ENCODE results near the gene NUS1. TPM values are rescaled to one million over a fixed set of nuclear protein-coding genes. Genes with fewer than 3 reads are reported as not detected.
A peak's percentile ranks its signal among the peaks of the same experiment; 100 is the strongest.

Gene NUS1
- total and polyA plus RNA-seq, 2 of the 13 experiments (the other 11 are each of a cell fraction or from before 2014, with no cell fraction given), result 18.3 to 18.6 TPM

GRCh38 chr6:117674991-117675657 lies at the start of gene NUS1 (continued):
- TF ChIP-seq ZBTB43 (CRISPR knock-in tag; conservative IDR thresholded peaks at IDR 0.05) (no peak), ATF7-NPFF (CRISPR knock-in tag; IDR thresholded peaks at IDR 0.05; ENCODE audit: low read depth) (peak; percentile 68), GFI1 (CRISPR knock-in tag; IDR thresholded peaks at IDR 0.05; ENCODE audit: borderline replicate concordance) (peak; percentile 74), KDM1A (CRISPR knock-in tag; IDR thresholded peaks at IDR 0.05) (no peak), ZNF792 (CRISPR knock-in tag; IDR thresholded peaks at IDR 0.05) (peak; percentile 43; the same call in 1 of the 2 replicates), PRPF4 (IDR thresholded peaks at IDR 0.05; ENCODE audit: low read depth, low read length, poor library complexity, severe bottlenecking) (no peak), ZNF605 (CRISPR knock-in tag; IDR thresholded peaks at IDR 0.05) (peak; percentile 84), ZNF556 (CRISPR knock-in tag; IDR thresholded peaks at IDR 0.05; ENCODE audit: borderline replicate concordance) (peak; percentile 90; the same call in 1 of the 2 replicates), GTF3A (CRISPR knock-in tag; conservative IDR thresholded peaks at IDR 0.05) (0 out of 2 replicates have a peak, but pooled peaks have one; percentile 29), ZNF777 (CRISPR knock-in tag; IDR thresholded peaks at IDR 0.05) (peak; percentile 20; the same call in 1 of the 2 replicates), KDM6A (CRISPR knock-in tag; IDR thresholded peaks at IDR 0.05; ENCODE audit: low read depth) (no peak), ZFYVE20 (CRISPR knock-in tag; IDR thresholded peaks at IDR 0.05; ENCODE audit: borderline replicate concordance, low read depth) (no peak), MXD1 (CRISPR knock-in tag; IDR thresholded peaks at IDR 0.05) (peak; percentile 91; the same call in 1 of the 2 replicates), SUZ12 (IDR thresholded peaks at IDR 0.05; ENCODE audit: low read depth, low read length) (no peak), NFRKB (IDR thresholded peaks at IDR 0.05) (peak; percentile 74), JUN (CRISPR knock-in tag; IDR thresholded peaks at IDR 0.05) (peak; percentile 34; the same call in 1 of the 2 replicates), TP53 (CRISPR knock-in tag; conservative IDR thresholded peaks at IDR 0.05) (no peak), NKX3-1 (CRISPR knock-in tag; IDR thresholded peaks at IDR 0.05) (no peak)
- TF ChIP-seq, protein P1, sequence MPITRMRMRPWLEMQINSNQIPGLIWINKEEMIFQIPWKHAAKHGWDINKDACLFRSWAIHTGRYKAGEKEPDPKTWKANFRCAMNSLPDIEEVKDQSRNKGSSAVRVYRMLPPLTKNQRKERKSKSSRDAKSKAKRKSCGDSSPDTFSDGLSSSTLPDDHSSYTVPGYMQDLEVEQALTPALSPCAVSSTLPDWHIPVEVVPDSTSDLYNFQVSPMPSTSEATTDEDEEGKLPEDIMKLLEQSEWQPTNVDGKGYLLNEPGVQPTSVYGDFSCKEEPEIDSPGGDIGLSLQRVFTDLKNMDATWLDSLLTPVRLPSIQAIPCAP (CRISPR knock-in tag; IDR thresholded peaks at IDR 0.05; ENCODE audit: low read depth), result no peak
- TF ChIP-seq, protein P2, sequence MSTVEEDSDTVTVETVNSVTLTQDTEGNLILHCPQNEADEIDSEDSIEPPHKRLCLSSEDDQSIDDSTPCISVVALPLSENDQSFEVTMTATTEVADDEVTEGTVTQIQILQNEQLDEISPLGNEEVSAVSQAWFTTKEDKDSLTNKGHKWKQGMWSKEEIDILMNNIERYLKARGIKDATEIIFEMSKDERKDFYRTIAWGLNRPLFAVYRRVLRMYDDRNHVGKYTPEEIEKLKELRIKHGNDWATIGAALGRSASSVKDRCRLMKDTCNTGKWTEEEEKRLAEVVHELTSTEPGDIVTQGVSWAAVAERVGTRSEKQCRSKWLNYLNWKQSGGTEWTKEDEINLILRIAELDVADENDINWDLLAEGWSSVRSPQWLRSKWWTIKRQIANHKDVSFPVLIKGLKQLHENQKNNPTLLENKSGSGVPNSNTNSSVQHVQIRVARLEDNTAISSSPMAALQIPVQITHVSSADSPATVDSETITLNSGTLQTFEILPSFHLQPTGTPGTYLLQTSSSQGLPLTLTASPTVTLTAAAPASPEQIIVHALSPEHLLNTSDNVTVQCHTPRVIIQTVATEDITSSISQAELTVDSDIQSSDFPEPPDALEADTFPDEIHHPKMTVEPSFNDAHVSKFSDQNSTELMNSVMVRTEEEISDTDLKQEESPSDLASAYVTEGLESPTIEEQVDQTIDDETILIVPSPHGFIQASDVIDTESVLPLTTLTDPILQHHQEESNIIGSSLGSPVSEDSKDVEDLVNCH (CRISPR knock-in tag; IDR thresholded peaks at IDR 0.05), result no peak
- TF ChIP-seq, protein P3, sequence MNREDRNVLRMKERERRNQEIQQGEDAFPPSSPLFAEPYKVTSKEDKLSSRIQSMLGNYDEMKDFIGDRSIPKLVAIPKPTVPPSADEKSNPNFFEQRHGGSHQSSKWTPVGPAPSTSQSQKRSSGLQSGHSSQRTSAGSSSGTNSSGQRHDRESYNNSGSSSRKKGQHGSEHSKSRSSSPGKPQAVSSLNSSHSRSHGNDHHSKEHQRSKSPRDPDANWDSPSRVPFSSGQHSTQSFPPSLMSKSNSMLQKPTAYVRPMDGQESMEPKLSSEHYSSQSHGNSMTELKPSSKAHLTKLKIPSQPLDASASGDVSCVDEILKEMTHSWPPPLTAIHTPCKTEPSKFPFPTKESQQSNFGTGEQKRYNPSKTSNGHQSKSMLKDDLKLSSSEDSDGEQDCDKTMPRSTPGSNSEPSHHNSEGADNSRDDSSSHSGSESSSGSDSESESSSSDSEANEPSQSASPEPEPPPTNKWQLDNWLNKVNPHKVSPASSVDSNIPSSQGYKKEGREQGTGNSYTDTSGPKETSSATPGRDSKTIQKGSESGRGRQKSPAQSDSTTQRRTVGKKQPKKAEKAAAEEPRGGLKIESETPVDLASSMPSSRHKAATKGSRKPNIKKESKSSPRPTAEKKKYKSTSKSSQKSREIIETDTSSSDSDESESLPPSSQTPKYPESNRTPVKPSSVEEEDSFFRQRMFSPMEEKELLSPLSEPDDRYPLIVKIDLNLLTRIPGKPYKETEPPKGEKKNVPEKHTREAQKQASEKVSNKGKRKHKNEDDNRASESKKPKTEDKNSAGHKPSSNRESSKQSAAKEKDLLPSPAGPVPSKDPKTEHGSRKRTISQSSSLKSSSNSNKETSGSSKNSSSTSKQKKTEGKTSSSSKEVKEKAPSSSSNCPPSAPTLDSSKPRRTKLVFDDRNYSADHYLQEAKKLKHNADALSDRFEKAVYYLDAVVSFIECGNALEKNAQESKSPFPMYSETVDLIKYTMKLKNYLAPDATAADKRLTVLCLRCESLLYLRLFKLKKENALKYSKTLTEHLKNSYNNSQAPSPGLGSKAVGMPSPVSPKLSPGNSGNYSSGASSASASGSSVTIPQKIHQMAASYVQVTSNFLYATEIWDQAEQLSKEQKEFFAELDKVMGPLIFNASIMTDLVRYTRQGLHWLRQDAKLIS (CRISPR knock-in tag; IDR thresholded peaks at IDR 0.05), result no peak

All from HepG2 (cell line).